Sigmoid colon (tissue), 7 donors: ENCODE results near the gene BCAN. TPM values are rescaled to one million over a fixed set of nuclear protein-coding genes. Genes with fewer than 3 reads are reported as not detected.

Source experiments
- DNase-seq: peaks from one replicate; pipeline ENCODE4 v3.0.0-alpha.2; 2019
- H3K27ac ChIP-seq, 4 donors: fragments of 200-600 bp; sonication (generic); one replicate each; pipeline ENCODE4 v1.5.1; 2016 to 2019; ENCODE audit warnings: mild to moderate bottlenecking in 1 of 4
- H3K27me3 ChIP-seq, 3 donors: fragments of 200-600 bp; sonication (generic); one replicate each; pipeline ENCODE4 v1.5.1; 2019; ENCODE audit warnings: mild to moderate bottlenecking in 1 of 3
- H3K36me3 ChIP-seq, 4 donors: fragments of 200-600 bp; sonication (generic); one replicate each; pipeline ENCODE4 v1.5.1; 2016 to 2019
- H3K4me1 ChIP-seq, 4 donors: fragments of 200-600 bp; sonication (generic); one replicate each; pipeline ENCODE4 v1.5.1; 2017 to 2019
- H3K4me3 ChIP-seq, 4 donors: fragments of 200-600 bp; sonication (generic); one replicate each; pipeline ENCODE4 v1.5.1; 2017 to 2019; ENCODE audit warnings: mild to moderate bottlenecking in 2 of 4, moderate library complexity in 1 of 4
- H3K9me3 ChIP-seq, 4 donors: fragments of 200-600 bp in 3 of 4; sonication (generic) in 3 of 4; one replicate each; pipeline versions ENCODE4 v1.5.1 to v1.6.1; 2013 to 2019
- CTCF ChIP-seq, 4 experiments: fragments of 450-650 bp in 3 of 4; fragments of 200-600 bp in 1 of 4; IDR thresholded peaks; one replicate each; pipeline ENCODE4 v1.5.1; 2016 to 2019; ENCODE audit warnings: antibody characterized with exemption in 4 of 4, mild to moderate bottlenecking in 3 of 4, moderate library complexity in 2 of 4
- EP300 ChIP-seq, 4 donors: sonication (generic); formaldehyde crosslinking; IDR thresholded peaks; one replicate each; pipeline ENCODE4 v1.6.1; 2017; ENCODE audit warnings: antibody characterized with exemption in 4 of 4
- POLR2A ChIP-seq, 2 donors: fragments of 450-650 bp; IDR thresholded peaks; one replicate each; pipeline ENCODE4 v1.6.1; 2016; ENCODE audit warnings: antibody characterized with exemption in 2 of 2, mild to moderate bottlenecking in 2 of 2, moderate library complexity in 2 of 2
- POLR2AphosphoS5 ChIP-seq, 4 donors: sonication (generic); formaldehyde crosslinking; IDR thresholded peaks; one replicate each; pipeline ENCODE4 v1.6.1; 2017; ENCODE audit warnings: antibody characterized with exemption in 4 of 4
- WGBS, 2 donors: extraction: QIAGEN DNeasy Blood & Tissue Kit; methylation state at CpG; one replicate each; pipeline ENCODE4 v1.1.7; 2013; 5-methylcytosine and 5-hydroxymethylcytosine counted together
- intact Hi-C: fragments of 100-400 bp; cut with DNase I; formaldehyde crosslinking; loops from one replicate; pipeline ENCODE4 v1.15.1; 2023
- polyA plus RNA-seq, 3 donors: library from polyadenylated mRNA; stranded (reverse); fragments of 200-250 nt; gene quantifications; one replicate each; pipeline ENCODE4 v1.2.3, GENCODE V29; 2013
- total RNA-seq, 4 donors: library from RNA; depleted of rRNA; stranded (reverse); fragments of >200 nt; gene quantifications; one replicate each; pipeline ENCODE4 v1.1.0, GENCODE V29; 2016
- donor health status: healthy with polysubstance abuse.
- donor health status: Bipolar disorder and iron deficiency.
- donor health status: healthy.

Gene BCAN
- total and polyA plus RNA-seq, 7 donors: 0.12 to 2.9 (median 2.1) TPM; not detected in 3

- Histone ChIP-seq H3K4me3 (no peak overlapping the region), H3K36me3 (no peaks in the 10 kb centered on the region), H3K4me1 (peaks cover 0 to 18% (median 15%) of the 10 kb centered on the region in 4 donors), H3K9me3 (no peaks in the 10 kb centered on the region), H3K27ac (no peak overlapping the region), H3K27me3 (peaks cover 19 to 94% (median 69%) of the 10 kb centered on the region in 3 donors)
- DNase-seq: no peak
- intact Hi-C loops: no loop called here
- TF ChIP-seq CTCF (IDR thresholded peaks at IDR 0.05) (no peak), EP300 (IDR thresholded peaks at IDR 0.05) (no peak), POLR2A (IDR thresholded peaks at IDR 0.05) (no peak), POLR2AphosphoS5 (IDR thresholded peaks at IDR 0.05) (no peak)
- WGBS, 2 donors: 77 to 79% methylated on average over 3 of the region's 3 CpGs
Observed at GRCh38 chr1:156645056-156645455, 3.1 kb downstream of the BCAN start.

GRCh38 chr1:156645666-156646065 is 3.7 kb downstream of the BCAN start:
- no peak overlapping the region for H3K27ac ChIP-seq
- 87 to 88% methylated on average over 1 of the region's 1 CpG for WGBS, 2 donors
- intact Hi-C loops: no loop called here
- no peaks in the 10 kb centered on the region for H3K9me3 ChIP-seq
- no peak for DNase-seq
- H3K4me1 ChIP-seq: peaks cover 0 to 18% (median 15%) of the 10 kb centered on the region in 4 donors
- H3K36me3 ChIP-seq: no peaks in the 10 kb centered on the region
- TF ChIP-seq EP300 (IDR thresholded peaks at IDR 0.05): no peak
- TF ChIP-seq POLR2AphosphoS5 (IDR thresholded peaks at IDR 0.05): no peak
- no peak for TF ChIP-seq CTCF (IDR thresholded peaks at IDR 0.05)
- no peak for TF ChIP-seq POLR2A (IDR thresholded peaks at IDR 0.05)
- no peak overlapping the region for H3K4me3 ChIP-seq
- peaks cover 17 to 94% (median 63%) of the 10 kb centered on the region in 3 donors for H3K27me3 ChIP-seq

- peaks cover 0 to 9% (median 7%) of the 10 kb centered on the region in 4 donors for H3K4me1 ChIP-seq
- no peak overlapping the region for H3K4me3 ChIP-seq
- no peak overlapping the region for H3K27ac ChIP-seq
- intact Hi-C loops: no loop called here
- no peaks in the 10 kb centered on the region for H3K36me3 ChIP-seq
- no peak for DNase-seq
- H3K9me3 ChIP-seq: no peaks in the 10 kb centered on the region
- H3K27me3 ChIP-seq: peaks cover 10 to 94% (median 56%) of the 10 kb centered on the region in 3 donors
- TF ChIP-seq EP300 (IDR thresholded peaks at IDR 0.05): no peak
- TF ChIP-seq CTCF (IDR thresholded peaks at IDR 0.05): no peak
- TF ChIP-seq POLR2A (IDR thresholded peaks at IDR 0.05): no peak
- no peak for TF ChIP-seq POLR2AphosphoS5 (IDR thresholded peaks at IDR 0.05)
- WGBS, 2 donors: 35 to 64% methylated on average over 51 of the region's 51 CpGs
Observed at GRCh38 chr1:156646738-156647211, 4.9 kb downstream of the BCAN start.

GRCh38 chr1:156647351-156647750 is 5.4 kb downstream of the BCAN start:
- intact Hi-C loops: no loop called here
- DNase-seq: no peak
- Histone ChIP-seq H3K4me3 (no peak overlapping the region), H3K27ac (no peak overlapping the region), H3K36me3 (no peaks in the 10 kb centered on the region), H3K4me1 (peaks cover 0 to 3% (median 2%) of the 10 kb centered on the region in 4 donors), H3K9me3 (no peaks in the 10 kb centered on the region), H3K27me3 (peaks cover 4 to 92% (median 51%) of the 10 kb centered on the region in 3 donors)
- WGBS, 2 donors: 81 to 87% methylated on average over 10 of the region's 10 CpGs
- TF ChIP-seq POLR2A (IDR thresholded peaks at IDR 0.05) (no peak), CTCF (IDR thresholded peaks at IDR 0.05) (no peak), POLR2AphosphoS5 (IDR thresholded peaks at IDR 0.05) (no peak), EP300 (IDR thresholded peaks at IDR 0.05) (no peak)

GRCh38 chr1:156648496-156648895 is 6.6 kb downstream of the BCAN start:
- Histone ChIP-seq H3K4me3 (no peak overlapping the region), H3K9me3 (no peaks in the 10 kb centered on the region), H3K27me3 (peaks cover 0 to 92% (median 46%) of the 10 kb centered on the region in 3 donors), H3K36me3 (no peaks in the 10 kb centered on the region), H3K27ac (no peak overlapping the region), H3K4me1 (no peaks in the 10 kb centered on the region)
- 82 to 90% methylated on average over 10 of the region's 10 CpGs for WGBS, 2 donors
- DNase-seq: no peak
- intact Hi-C loops: no loop called here
- TF ChIP-seq POLR2AphosphoS5 (IDR thresholded peaks at IDR 0.05) (no peak), CTCF (IDR thresholded peaks at IDR 0.05) (no peak), EP300 (IDR thresholded peaks at IDR 0.05) (no peak), POLR2A (IDR thresholded peaks at IDR 0.05) (no peak)
